HG02884 (cell line): Measurements from ENCODE around the gene ERBB4.

ENCODE experiments used
- ATAC-seq: cut with Tn5 transposase; IDR thresholded peaks from one replicate; pipeline ENCODE4 v1.9.1; 2021; ENCODE audit warnings: mild to moderate bottlenecking, moderate library complexity; ENCODE audit not compliant: unreplicated experiment

ERBB4 gene

DNA sequence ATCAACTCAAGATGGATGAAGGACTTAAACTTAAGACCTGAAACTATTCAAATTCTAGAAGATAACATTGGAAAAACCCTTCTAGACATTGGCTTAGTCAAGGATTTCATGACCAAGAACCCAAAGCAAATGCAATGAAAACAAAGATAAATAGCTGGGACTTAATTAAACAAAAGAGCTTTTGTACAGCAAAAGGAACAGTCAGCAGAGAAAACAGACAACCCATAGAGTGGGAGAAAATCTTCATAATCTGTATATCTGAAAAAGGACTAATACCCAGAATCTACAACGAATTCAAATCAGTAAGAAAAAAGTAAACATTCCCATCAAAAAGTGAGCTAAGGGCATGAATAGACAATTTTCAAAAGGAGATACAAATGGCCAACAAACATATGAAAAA, 171.2 kb downstream of the ERBB4 start:
- no peak for ATAC-seq

DNA sequence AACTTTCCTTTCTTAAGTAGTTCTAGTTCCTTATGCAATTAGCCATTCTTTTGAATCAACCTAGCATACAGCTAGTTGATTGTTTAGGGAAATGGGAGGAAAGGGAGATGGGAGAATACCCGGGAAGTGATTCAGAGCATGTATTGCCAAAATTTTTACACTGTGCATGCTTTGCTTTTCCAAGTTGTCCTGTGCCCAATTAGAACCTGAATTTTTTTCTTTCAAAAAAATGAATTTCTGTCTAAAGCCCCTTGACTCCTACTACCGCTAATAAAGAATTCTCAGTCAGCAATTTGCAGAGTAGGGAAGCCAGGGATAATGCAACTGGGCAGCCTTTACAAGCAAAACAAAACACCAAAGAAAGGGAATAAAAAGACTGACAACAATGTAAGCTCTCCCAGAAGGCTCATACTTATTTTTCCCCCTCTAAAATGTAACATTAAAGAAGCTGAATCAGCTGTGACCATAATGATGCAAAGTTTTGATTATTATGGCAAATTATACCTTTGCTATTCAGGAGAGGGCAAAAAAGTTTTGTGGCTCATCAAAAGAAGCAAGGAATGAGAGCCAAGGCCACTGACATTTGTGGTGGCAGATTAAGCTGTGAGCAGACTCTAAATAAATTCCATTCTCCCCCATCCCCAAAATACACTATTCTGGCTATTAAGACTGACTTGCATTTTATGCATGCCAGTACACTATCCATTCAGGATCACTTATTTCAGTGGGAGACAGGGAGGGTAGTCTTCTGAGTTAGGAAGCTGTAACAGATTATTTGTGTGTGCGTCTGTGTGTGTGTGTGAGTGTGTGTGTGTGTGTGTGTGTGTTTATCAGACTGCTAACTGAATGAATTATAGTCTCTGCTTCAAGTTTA, 174.3 kb downstream of the ERBB4 start:
- ATAC-seq, result no peak

DNA sequence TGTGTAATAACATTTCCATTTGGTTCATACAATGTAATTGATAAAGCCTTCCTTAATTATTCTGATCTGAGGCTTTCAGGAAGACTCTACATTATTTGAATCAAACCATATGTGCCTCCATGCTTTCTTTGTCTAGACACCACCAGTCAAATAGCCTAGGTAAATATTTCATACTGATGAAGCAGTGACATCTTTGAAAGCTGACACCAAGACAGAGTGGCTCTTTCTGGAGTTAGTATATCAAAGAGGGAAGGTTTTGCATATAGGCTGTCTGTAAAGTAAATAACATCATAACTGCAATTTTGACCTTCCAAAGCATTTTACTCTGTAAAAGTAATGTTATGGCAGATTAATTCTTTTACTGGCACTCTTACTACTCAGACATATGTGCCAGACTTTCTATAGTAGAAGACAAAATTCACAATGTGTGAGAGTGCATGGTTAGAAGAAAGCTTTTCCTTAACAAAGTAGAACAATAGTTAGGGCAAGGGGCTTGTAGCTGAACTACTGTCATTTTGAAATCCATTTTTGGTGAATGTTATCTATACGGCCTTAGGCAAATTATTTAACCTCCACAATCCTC, 177.3 kb downstream of the ERBB4 start:
- ATAC-seq, result no peak

DNA sequence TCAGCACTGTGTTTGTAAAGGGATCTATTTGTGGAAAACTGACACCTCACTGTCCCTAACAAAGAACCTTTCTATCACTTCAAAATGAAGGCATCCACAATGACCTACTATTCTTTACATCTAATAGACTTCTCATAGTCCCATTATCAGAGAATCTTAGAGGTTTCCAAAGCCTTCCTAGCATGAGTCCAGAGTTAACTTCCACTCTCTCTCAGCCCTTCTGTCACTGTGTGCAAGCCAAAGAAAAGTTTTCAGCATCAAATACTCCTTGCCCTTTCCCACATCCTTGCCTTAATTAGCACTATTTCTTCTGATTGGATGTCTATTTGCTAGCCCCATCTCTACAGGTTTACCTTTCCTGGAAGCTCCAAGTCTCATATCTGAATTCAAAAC, 178.5 kb downstream of the ERBB4 start:
- ATAC-seq, result no peak

DNA sequence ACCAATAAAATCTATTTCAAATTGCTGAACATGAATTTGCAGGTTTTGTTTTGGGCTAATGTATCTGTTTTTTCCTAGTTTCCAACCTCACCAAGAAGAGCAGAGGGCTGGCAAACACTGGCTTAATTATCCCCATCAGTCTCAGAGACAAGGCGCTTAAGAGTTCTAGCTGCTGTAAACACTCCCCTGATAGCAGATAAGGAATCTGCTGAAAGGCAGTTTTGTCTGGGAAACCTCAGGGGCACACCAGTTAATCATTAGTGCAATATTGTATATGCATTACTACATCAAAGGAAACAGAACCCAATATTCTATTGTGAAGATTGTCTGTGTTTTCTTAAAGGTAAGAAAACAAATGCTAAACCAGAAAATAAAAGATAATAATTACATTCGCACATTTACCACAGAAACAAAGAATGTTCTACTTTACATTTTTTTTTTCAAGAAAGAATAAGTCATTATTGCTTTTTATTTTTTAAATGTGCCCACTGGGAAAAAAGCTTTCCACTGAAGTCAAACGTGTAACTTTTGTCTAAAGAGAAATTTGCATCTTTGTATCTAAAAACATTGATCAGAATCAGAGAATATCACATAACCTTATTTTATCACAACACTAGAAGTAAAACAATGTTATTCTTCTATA, 179.1 kb downstream of the ERBB4 start:
- ATAC-seq, result no peak

DNA sequence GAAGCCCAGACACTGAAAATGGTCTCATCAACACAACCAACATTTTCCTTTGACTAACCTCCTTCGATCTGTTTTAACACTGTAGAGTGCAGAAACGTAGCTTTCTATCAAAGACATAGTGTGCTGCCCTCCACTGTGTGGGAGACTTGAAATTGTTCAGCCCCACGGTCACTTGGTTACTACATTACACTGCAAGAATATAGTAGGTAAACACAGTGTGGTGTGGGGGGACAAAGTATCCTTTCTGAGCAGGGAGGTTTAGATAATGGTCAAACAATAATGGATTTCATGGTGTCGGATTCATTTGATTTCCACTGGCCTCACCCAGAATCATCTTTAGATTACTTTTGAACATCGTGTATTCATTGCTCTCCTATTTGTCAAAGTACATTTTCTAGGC, 181.0 kb downstream of the ERBB4 start:
- ATAC-seq, result no peak

DNA sequence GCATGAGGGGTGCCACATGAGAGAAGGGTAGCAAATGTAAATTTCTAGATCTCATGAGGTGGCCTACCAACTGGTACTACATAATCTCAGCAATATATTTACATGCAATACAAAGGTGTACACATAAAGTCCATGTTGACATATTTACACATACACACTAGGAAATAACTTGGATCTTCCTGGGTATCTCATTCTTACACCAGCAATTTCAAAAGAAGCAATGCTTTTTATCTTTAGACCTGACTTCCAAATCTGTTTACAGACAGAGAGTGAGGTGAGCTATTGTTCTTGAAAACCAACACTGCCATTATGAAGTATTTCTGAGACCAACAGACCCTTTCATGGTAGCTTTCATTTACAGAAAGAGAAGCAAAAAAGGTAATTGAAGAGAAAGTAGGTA, 184.2 kb downstream of the ERBB4 start:
- no peak for ATAC-seq

DNA sequence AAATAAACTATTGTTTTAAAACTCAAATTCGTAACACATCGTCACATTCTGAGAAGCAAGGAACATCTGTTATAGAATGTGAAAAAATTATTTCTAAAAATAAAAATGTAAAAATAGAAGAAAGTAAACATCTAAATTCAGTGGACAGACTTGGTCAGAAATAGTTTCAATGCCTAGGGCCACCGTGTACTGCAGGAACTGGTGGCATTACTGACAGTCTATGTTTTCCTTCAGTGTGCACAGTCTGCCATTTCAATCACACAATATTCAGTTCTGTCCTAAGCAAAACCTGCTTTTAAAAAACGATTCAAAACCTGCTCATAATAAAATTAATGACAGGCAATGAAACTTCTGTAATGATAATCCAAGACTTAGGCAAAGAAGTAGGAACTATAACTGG, 190.1 kb downstream of the ERBB4 start:
- ATAC-seq, result no peak

DNA sequence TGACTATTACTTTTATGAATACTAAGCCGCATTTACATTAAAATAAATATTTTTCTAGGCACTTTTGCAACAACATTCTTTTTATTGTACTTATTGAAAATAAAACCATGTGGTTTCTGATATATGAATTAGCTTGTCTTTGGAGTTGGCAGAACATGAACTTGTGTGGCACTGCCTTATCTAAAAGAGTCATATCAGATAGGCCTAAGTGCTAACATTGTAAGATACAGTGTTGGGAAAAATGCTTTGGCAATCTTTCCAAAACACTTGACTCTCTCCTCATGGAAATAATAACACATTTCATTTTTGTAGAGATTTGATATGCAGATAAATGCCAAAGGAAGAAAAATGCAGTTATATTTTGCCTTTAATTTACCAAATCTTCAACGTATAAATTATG, 191.7 kb downstream of the ERBB4 start:
- ATAC-seq, result no peak

DNA sequence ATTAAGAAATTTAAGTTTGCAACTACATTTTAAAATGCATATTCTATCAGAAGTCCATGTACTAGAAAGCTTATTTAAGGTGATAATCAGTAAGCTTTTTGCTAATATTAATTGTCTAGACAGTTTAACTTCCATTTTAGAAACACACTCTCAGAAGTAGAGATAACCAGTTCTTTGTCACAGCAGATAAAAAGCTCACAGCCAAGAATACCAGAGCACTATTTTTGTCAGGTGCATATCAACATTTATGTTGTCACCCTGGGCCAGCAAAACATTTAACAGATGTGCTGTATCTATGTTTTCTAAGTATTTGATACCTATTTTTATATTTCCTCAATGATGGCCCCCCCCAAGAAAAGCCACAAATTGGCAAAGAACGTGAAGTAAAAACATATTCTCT, 192.6 kb downstream of the ERBB4 start:
- ATAC-seq, result no peak

DNA sequence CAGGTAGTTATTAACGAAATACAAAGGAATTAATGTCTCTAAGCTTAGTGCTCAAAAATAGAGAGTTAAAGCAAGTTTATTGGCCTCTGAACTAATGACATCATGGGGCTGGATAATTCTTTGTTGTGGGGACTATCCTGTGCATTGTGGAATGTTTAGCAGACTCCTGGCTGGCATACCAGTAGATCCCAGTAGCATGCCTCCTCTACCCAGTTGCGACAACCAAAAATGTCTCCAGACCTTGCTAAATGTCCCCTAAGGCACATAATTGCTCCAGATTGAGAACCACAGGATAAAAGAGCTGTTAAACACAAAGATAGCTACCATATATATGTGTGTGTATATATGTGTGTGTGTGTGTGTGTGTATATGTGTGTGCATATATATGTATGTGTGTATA, 194.5 kb downstream of the ERBB4 start:
- ATAC-seq, result no peak

DNA sequence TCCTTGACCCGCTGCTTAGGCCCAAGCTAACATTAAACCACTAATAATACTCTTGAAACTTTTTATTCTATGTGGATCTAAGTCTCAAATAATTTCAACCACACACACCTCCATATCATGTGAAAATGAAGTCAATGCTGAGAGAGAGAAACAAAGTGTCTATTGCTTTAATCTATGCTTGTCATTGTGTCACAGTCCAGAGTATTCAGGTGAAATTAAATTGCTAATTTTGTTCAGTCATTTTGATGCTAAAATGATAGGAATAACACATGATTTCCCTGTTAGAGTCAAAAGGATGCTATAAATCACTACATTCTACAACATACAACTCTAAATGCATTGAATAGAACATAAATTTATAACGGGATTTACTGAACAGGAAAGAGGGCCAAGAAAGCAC, 195.4 kb downstream of the ERBB4 start:
- no peak for ATAC-seq

DNA sequence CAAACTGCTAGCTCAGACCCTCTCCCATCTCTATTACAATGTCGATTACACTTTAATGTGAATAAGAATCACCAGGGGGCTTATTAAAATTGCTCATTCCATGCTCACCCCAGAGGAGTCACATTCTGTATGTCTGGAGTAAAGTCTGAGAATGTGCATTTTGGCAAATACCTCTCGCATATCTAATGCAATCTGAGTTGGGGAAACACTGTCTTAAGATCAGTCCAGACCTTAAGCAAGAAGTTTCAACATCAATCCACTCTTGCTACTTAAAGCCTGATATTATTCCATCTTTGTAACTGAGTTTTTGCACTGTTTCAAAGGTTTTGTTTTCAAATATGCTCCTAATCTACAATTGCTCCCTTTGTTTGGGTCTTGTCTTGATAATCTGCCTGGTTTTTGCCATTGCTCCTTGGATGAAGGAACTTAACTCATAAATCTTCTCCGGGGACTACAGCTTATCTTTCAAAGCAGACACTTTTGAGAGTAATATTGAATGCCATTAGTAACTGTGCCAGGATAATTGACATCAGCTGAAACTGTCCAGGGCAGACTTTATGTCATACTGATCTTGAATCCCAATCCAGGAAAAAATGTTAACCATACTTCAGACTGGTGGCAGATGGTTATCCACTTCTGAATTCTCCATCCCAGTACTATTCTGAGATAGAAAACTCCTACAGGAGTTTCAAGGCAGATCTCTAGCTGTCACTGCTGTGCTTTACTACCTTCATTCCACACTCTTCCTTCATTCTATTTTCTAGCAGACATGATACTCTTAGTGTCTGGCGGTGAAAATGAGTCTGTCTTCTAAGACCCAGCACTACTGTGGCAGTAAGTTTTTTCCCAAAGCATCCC, 200.9 kb downstream of the ERBB4 start:
- ATAC-seq, result no peak

DNA sequence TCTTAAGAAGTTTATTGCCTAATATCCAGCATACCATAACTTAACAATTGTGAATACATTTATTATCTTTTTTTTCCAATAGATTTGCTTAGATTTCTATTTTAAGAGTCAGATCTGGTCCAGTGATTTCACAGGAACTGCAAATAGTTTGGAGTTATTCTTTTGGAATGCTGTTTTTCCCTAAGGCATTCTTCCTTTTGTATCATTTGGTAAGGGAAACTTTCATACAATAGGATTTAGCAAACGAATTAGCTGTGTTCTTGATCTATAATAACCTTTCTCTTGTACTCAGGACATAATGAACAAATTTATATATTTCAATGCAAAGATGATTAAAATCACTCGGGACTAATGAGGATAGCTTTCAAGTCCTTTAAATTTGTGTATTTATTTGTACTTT, 201.6 kb downstream of the ERBB4 start:
- no peak for ATAC-seq

DNA sequence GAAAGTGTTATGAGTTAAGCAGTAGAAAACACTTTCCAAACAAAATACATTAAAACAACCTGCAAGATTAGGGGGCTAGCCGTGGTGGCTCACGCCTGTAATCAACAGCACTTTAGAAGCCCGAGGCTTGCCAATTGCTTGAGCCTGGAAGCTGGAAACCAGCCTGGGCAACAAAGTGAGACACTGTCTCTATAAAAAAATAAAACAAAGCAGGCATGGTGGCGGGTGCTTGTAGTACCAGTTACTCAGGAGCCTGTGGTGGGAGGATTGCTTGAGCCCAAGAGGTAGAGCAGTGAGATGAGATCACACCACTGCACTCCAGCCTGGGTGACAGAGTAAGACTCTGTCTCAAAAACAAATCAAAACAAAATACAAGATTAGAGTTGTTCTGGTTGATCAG, 208.3 kb downstream of the ERBB4 start:
- no peak for ATAC-seq

DNA sequence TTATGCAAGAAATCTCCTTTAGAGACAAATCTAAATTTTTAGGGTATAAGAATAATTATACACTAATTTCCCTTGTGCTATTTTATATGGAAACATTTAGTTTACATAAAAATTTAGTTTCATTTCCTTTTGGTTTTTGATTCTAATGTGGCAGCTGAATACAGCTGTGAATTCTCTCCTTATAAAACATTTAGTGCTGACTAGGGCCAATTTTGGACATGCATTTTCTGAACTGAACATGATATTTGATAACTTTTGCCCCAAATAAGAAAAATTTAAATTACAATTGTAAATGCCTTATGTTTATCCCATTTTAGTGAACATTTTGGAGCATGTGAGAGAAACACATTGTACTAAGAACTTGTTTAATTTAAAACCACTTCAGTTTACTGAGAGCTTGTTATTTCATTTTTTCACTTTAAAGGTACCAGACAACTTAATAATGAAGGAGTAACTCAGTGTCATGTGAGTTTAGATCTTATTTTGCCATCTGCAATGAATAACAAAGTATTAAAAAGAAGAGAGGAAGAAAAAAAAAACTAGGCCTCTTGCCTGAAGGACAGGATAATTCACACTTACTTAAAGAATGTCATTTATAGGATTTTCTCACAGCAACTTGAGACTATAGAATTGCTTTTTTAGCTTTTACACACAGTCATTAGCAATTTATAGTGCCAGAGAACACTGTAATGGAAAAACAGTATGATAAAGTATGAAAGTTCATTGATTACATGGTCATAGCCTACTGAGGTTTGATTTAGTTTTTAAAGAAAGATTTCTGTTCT, 209.7 kb downstream of the ERBB4 start:
- no peak for ATAC-seq

DNA sequence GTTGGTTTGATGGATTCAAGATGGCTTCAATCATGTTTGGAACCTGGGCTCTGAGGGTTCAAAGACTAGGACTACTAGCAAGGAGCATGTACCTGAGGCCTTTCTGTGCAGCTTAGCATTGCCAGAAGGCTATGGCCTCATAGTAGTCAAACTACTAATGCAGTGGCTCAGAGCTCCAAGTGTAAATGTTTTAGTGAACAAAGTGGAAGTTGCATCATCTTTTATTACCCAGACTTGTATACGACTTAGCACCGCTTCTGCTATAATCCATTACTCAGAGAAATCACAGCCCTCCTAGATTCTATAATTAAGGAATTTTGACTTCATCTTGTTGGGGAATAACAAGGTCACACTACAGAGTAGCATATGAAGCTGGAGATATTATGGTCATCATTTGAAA, 210.5 kb downstream of the ERBB4 start:
- ATAC-seq, result no peak

DNA sequence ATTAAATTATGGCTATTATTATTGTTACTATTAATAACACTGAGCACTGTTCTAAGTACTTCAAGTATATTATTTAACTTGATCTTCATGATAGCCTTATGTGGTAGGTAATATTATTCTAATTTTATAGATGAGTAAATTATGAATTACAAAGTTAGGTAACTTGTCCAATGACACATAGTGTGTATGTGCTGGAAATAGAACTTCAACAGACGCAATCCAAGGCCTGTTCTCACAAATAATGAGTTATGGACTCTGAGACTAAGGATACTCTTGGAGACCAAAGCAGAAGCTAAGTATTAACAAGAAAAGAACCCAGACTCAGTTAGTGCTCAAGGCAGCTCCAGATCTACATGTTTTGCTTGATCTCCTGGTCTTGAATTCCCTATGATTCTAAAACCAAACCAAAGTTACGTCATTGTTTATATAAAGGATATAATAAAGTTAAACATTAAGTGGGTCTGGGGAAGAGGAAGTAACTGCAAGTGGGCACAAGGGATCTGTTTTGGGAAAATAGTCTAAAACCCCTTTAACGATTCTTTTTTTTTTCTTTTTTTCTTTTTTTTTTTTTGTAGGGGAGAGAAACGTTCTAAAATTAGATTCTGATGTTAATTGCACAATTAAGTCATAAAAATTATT, 211.3 kb downstream of the ERBB4 start:
- ATAC-seq, result no peak

DNA sequence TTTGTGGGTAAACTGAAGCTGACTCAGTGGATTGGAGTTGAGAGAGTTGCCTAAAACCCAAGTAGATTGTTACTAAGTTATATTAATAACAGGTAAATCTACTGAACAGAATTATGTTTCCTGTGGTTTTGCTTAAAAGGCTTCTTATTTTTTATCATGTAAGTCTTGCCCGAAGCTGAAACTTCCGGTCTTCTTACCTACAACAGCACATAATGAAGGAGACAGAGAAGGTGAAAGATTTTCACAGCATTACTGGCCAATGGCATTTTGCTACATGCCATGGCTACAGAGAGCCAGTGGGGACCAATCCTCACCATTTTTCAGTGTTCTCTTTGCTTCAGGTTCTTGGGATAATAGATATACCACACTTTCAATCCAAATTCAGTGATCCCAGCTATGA, 220.0 kb downstream of the ERBB4 start:
- ATAC-seq, result no peak

DNA sequence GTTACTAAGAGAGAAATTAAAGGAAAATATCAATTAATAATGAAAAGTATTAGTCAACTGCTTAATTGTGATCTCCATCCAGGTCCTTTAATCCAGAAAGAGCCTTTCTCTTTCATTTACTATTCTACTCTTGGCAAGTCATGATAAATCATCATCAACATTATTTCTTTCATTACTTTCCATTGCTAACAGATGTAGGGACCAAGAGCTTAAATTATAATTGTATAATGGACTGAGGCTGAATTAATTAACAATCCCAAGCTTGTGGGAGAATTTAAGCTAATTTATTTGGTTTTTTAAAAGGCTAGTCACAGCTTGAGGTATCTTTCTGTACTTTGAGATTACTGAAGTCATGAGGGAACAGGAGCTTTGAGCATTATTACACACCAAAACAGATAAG, 223.9 kb downstream of the ERBB4 start:
- ATAC-seq, result no peak
